GM10266 (cell line): ENCODE data around the gene CUX1.

Source experiments
- DNase-seq: peaks from one replicate; pipeline ENCODE4 v3.0.0; 2012; ENCODE audit errors: extremely low spot score
- TF ChIP-seq, protein P1 (sequence below): IDR thresholded peaks from 2 replicates; pipeline ENCODE4 v1.5.1; 2012; ENCODE audit warnings: mild to moderate bottlenecking, low read depth; ENCODE audit not compliant: control insufficient read depth, insufficient read depth; ENCODE audit errors: missing control alignments

Gene CUX1

GRCh38 chr7:102241431-102241830 is 424.0 kb downstream of the CUX1 start:
- TF ChIP-seq, protein P1, sequence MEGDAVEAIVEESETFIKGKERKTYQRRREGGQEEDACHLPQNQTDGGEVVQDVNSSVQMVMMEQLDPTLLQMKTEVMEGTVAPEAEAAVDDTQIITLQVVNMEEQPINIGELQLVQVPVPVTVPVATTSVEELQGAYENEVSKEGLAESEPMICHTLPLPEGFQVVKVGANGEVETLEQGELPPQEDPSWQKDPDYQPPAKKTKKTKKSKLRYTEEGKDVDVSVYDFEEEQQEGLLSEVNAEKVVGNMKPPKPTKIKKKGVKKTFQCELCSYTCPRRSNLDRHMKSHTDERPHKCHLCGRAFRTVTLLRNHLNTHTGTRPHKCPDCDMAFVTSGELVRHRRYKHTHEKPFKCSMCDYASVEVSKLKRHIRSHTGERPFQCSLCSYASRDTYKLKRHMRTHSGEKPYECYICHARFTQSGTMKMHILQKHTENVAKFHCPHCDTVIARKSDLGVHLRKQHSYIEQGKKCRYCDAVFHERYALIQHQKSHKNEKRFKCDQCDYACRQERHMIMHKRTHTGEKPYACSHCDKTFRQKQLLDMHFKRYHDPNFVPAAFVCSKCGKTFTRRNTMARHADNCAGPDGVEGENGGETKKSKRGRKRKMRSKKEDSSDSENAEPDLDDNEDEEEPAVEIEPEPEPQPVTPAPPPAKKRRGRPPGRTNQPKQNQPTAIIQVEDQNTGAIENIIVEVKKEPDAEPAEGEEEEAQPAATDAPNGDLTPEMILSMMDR, result no peak
- no peak for DNase-seq

DNA sequence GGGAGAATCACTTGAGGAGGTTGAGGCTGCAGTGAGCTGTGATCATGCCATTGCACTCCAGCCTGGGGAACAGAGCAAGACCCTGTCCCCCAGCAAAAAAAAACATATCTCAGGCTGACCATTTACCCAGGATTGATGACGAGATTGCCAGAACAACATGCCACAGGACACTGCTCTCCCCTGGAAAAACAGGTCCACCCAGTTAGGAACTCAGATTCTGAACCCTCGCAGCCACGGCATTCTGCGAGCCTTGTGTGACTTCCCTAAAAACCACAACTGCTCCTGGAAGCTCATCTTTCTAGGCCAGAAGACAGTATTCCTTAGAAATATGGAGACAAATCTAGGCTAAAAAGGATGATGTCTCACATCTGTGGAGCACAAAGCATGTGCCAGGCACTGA is 427.2 kb downstream of the CUX1 start:
- TF ChIP-seq, protein P1, result no peak
- DNase-seq, result no peak

GRCh38 chr7:102248081-102248455 is 430.6 kb downstream of the CUX1 start:
- TF ChIP-seq, protein P1, result no peak
- no peak for DNase-seq

DNA sequence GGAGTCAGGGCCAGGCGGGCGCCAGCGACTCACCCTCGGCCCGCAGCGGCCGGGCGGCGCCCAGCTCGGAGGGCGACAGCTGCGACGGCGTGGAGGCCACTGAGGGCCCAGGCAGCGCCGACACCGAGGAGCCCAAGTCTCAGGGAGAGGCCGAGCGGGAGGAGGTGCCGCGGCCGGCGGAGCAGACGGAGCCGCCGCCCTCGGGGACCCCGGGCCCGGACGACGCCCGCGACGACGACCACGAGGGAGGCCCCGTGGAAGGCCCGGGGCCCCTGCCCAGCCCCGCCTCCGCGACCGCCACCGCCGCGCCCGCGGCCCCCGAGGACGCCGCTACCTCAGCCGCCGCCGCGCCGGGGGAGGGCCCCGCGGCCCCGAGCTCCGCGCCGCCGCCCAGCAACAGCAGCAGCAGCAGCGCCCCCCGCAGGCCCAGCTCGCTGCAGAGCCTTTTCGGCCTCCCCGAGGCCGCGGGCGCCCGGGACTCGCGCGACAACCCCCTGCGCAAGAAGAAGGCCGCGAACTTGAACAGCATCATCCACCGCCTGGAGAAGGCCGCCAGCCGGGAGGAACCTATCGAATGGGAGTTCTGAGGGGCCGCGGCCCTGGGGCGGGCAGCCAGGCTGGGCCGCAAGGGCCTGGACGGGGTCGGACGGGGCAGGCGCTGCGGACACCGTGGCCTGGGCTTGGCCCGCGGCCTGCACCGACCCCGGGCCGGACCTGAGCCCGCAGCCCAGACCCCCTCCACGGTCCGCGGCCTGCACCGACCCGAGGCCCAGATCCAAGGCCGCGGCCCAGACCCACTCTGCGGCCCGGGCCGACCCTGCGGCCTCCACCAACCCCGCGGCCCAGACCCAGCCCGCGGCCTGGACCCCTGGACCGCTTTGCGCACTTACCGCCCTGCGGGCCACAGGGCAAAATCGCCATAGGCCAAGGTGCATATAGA is 431.3 kb downstream of the CUX1 start:
- DNase-seq, result no peak
- TF ChIP-seq, protein P1, result no peak

DNA sequence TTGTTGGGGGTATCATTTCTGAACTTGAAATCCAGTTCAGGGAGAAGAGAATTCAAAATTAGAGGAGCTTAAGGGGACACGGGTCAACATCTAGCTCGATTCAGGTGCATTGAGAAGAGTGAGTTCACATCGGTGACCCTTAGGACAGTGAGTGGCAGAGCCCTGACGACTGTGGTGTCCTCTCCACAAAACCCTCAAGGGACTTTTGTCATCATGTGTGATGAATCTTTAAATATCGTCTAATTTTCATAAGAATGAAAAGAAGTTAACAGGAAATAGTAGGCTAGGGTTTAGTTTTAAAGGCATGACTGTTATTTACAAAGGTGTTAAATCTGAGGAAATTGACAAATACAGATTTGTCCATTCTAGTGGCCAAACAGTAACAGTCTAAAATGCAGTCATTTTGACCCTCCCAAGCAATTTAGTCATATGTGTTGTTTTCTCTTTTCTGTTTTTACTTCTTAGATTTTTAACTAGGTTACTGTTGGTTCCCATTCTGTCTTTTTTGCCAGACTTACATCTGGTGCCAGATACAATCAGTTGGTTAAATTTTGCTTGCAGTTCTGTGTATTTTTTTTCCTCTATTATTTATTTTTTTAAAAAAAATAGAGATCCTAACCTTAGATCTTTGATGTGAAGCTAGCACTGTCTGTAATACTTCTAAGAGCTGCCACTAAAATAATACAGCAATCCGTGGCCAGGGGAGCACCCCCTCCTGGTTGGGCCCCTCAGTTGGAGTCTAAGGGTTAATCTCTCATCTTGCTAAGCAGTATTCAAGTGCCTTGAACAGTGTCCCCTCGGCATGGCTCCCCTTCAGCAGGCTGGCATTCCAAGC is 434.3 kb downstream of the CUX1 start:
- TF ChIP-seq, protein P1, result no peak
- DNase-seq, result no peak

- TF ChIP-seq, protein P1, result no peak
- DNase-seq, result no peak
These were observed 435.0 kb downstream of the CUX1 start for GRCh38 chr7:102252366-102252982.
